Transverse colon (tissue), 4 donors: ENCODE data around the gene ITPKA. TPM values are rescaled to one million over a fixed set of nuclear protein-coding genes. Genes with fewer than 3 reads are reported as not detected.

ENCODE experiments used
- DNase-seq: peaks from one replicate; pipeline ENCODE4 v3.0.0-alpha.2; 2019
- H3K27ac ChIP-seq, 4 donors: fragments of 200-600 bp; sonication (generic); 2 replicates each; pipeline ENCODE4 v1.5.1; 2016 to 2018; ENCODE audit warnings: inconsistent platforms in 4 of 4
- H3K27me3 ChIP-seq: fragments of 200-600 bp; sonication (generic); 2 replicates; pipeline ENCODE4 v1.5.1; 2017; ENCODE audit warnings: inconsistent platforms
- H3K36me3 ChIP-seq, 4 donors: fragments of 200-600 bp; sonication (generic); 2 replicates each; pipeline ENCODE4 v1.5.1; 2017 to 2019; ENCODE audit warnings: inconsistent platforms in 4 of 4
- H3K4me1 ChIP-seq, 4 donors: fragments of 200-600 bp; sonication (generic); 2 replicates each; pipeline ENCODE4 v1.5.1; 2017 to 2020; ENCODE audit warnings: inconsistent platforms in 4 of 4
- H3K4me3 ChIP-seq, 4 donors: fragments of 200-600 bp; sonication (generic); 1 replicate in 1 of 4; 2 replicates in 3 of 4; pipeline versions ENCODE4 v1.5.1 to v1.6.1; 2017 to 2019; ENCODE audit warnings: inconsistent platforms in 4 of 4
- H3K9me3 ChIP-seq, 2 donors: fragments of 200-600 bp; sonication (generic); 2 replicates each; pipeline ENCODE4 v1.5.1; 2017 to 2019; ENCODE audit warnings: inconsistent platforms in 2 of 2
- EP300 ChIP-seq: sonication (generic); formaldehyde crosslinking; IDR thresholded peaks from one replicate; pipeline ENCODE4 v1.6.1; 2017; ENCODE audit warnings: antibody characterized with exemption, low read depth
- POLR2A ChIP-seq: fragments of 450-650 bp; IDR thresholded peaks from one replicate; pipeline ENCODE4 v1.6.1; 2016; ENCODE audit warnings: antibody characterized with exemption, mild to moderate bottlenecking, moderate library complexity
- POLR2AphosphoS5 ChIP-seq, 3 donors: sonication (generic); formaldehyde crosslinking; IDR thresholded peaks; one replicate each; pipeline ENCODE4 v1.6.1; 2016; ENCODE audit warnings: antibody characterized with exemption in 3 of 3
- WGBS, 2 donors: methylation state at CpG; one replicate each; pipeline ENCODE4 v1.1.5; 2018; ENCODE audit warnings: low coverage in 1 of 2; 5-methylcytosine and 5-hydroxymethylcytosine counted together
- in situ Hi-C, 4 donors: fragments of 200-750 bp; cut with MboI; loops; one replicate each; pipeline versions ENCODE4 v1.15.0 to v1.15.1; 2017; ENCODE audit warnings: low sequenced_read_pairs in 3 of 4, low pct_ligation_motif_present in 1 of 4, low pct_unique_long_range_greater_than_20kb in 1 of 4
- intact Hi-C: fragments of 100-400 bp; cut with DNase I; formaldehyde crosslinking; loops from one replicate; pipeline ENCODE4 v1.15.1; 2023; ENCODE audit warnings: low total_unique reads
- total RNA-seq, 4 donors: library from RNA; depleted of rRNA; stranded (reverse); fragments of >200 nt; gene quantifications; one replicate each; pipeline ENCODE4 v1.1.0, GENCODE V29; 2016
- TF ChIP-seq, protein P1 (sequence below), 5 experiments: fragments of 200-600 bp in 3 of 5; fragments of 450-650 bp in 2 of 5; sonication (generic) in 3 of 5; IDR thresholded peaks; 1 replicate in 2 of 5; 2 replicates in 3 of 5; pipeline ENCODE4 v1.5.1; 2016 to 2017; ENCODE audit warnings: antibody characterized with exemption in 5 of 5, inconsistent platforms in 3 of 5, mild to moderate bottlenecking in 2 of 5, moderate library complexity in 1 of 5

The ITPKA gene
- total RNA-seq, 4 donors from 2014 or later, result 57.6 to 161 (median 116) TPM

DNA sequence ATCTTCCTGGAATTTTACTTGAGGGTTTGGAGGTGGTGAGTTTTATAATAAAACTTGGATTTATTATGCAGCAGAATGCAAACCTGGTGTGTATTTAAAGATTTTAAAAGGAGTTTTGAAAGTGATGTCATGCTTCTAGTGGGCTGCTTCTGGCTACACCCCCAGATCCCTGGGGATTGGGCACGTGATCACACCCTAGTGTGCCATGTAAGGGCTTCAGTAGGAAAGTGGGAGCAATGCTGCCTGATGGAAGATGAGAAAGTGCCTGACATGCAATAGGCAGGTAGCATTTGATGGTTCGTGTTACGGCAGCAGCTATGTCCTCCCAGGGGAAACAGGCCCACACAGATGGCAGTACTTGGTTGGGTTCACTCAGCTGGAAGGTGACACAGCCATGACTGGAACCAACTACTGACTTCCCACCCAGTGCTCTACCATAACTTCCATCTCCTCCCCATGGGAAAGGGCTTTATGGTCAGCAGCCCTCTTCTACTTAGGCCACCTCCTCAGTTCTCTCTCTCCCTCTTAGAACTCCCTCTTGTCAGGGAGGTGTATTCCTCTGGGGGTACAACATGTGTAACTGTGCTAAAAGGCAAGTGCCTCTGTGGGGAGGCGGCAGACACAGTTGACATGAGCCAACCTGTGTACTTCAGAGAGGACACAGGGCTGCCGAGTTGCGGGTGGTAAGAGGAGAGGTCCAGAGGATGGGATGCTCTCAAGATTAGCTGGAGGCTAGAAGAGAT is 5.6 kb downstream of the ITPKA start:
- in situ Hi-C loops (no loop called here), intact Hi-C loops (no loop called here)
- no peak overlapping the region for H3K27ac ChIP-seq
- H3K27me3 ChIP-seq, result peaks cover 55% of the 10 kb centered on the region
- TF ChIP-seq, protein P1, sequence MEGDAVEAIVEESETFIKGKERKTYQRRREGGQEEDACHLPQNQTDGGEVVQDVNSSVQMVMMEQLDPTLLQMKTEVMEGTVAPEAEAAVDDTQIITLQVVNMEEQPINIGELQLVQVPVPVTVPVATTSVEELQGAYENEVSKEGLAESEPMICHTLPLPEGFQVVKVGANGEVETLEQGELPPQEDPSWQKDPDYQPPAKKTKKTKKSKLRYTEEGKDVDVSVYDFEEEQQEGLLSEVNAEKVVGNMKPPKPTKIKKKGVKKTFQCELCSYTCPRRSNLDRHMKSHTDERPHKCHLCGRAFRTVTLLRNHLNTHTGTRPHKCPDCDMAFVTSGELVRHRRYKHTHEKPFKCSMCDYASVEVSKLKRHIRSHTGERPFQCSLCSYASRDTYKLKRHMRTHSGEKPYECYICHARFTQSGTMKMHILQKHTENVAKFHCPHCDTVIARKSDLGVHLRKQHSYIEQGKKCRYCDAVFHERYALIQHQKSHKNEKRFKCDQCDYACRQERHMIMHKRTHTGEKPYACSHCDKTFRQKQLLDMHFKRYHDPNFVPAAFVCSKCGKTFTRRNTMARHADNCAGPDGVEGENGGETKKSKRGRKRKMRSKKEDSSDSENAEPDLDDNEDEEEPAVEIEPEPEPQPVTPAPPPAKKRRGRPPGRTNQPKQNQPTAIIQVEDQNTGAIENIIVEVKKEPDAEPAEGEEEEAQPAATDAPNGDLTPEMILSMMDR (IDR thresholded peaks at IDR 0.05), result no peak
- TF ChIP-seq POLR2A (no peak), EP300 (no peak), POLR2AphosphoS5 (IDR thresholded peaks at IDR 0.05) (no peak)
- no peaks in the 10 kb centered on the region for H3K9me3 ChIP-seq
- no peak for DNase-seq
- WGBS, 2 donors, result 81 to 90% methylated on average over 5 to 6 of the region's 6 CpGs
- no peaks in the 10 kb centered on the region for H3K36me3 ChIP-seq
- no peak overlapping the region for H3K4me3 ChIP-seq
- H3K4me1 ChIP-seq, result peaks cover 12 to 41% (median 38%) of the 10 kb centered on the region in 4 donors

DNA sequence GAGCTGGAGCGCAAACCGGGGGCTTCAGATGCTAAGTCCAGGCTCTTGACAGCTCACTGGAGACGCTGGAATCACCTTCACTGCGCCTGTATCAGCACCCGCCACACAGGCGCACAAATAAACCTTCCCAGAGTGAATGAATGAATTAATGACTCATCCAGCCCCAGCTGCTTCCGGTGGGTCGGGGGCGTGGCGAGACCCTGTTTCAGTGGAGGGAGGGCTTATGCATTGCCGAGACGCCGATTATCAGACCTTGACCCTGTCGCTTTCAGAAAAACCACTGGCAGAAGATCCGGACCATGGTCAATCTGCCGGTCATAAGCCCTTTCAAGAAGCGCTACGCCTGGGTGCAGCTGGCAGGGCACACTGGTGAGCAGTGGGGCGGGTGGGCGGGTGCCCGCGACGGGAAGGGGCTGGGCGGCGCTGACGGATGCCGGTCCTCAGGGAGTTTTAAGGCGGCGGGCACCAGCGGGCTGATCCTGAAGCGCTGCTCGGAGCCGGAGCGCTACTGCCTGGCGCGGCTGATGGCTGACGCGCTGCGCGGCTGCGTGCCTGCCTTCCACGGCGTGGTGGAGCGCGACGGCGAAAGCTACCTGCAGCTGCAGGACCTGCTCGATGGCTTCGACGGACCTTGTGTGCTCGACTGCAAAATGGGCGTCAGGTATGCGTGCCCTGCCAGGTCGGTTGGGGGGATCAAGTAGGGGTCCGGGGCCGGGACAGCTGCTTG is 7.7 kb downstream of the ITPKA start:
- H3K27me3 ChIP-seq, result peaks cover 37% of the 10 kb centered on the region
- 52 to 75% methylated on average over 4 to 47 of the region's 56 CpGs for WGBS, 2 donors
- TF ChIP-seq, protein P1 (IDR thresholded peaks at IDR 0.05), result no peak
- no peak for TF ChIP-seq POLR2AphosphoS5 (IDR thresholded peaks at IDR 0.05)
- TF ChIP-seq POLR2A, result no peak
- TF ChIP-seq EP300, result no peak
- H3K27ac ChIP-seq, result no peak overlapping the region
- H3K4me3 ChIP-seq, result peak overlapping the region in 2 of 4 donors; percentile 14 to 36
- H3K9me3 ChIP-seq, result no peaks in the 10 kb centered on the region
- no peaks in the 10 kb centered on the region for H3K36me3 ChIP-seq
- DNase-seq, result no peak
- in situ Hi-C loops, result no loop called here
- H3K4me1 ChIP-seq, result peaks cover 9 to 22% (median 21%) of the 10 kb centered on the region in 4 donors
- intact Hi-C loops, result no loop called here

DNA sequence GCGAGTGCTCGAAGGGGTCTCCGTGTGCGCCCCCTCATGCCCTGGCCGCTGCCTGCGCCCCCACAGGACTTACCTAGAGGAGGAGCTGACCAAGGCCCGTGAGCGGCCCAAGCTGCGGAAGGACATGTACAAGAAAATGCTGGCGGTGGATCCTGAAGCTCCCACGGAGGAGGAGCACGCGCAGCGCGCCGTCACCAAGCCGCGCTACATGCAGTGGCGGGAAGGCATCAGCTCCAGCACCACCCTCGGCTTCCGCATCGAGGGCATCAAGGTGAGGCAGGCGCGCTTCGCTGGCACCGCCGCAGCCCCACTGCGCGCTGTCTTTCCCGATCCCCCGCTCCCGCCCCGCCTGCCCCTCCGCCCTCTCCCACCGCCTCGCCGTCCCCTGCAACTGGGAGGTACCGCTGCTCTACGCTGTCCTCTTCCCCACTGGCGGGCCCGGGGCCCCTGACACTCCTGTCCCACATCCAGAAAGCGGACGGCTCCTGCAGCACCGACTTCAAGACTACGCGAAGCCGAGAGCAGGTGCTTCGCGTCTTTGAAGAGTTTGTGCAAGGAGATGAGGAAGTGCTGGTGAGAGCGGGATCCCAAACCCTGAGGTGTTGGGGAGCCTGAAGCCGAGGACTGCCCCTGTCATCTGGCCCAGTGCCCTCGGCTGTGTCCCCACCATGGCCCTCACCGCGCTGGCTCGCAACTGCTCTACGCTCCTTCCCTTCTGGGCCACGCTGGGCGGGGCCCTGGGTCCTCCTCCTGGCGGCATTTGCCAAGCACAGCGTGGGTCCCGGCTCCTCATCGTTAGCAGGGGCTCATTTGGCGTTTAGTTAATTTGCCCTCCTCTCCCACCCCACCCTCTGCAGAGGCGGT is 8.5 kb downstream of the ITPKA start:
- Histone ChIP-seq H3K4me3 (peak overlapping the region in 2 of 4 donors; percentile 14 to 36), H3K4me1 (peaks cover 9 to 23% (median 20%) of the 10 kb centered on the region in 4 donors), H3K27me3 (peaks cover 37% of the 10 kb centered on the region), H3K36me3 (no peaks in the 10 kb centered on the region), H3K27ac (no peak overlapping the region), H3K9me3 (no peaks in the 10 kb centered on the region)
- intact Hi-C loops, result no loop called here
- no peak for TF ChIP-seq POLR2A
- no peak for TF ChIP-seq POLR2AphosphoS5 (IDR thresholded peaks at IDR 0.05)
- TF ChIP-seq, protein P1 (IDR thresholded peaks at IDR 0.05), result no peak
- TF ChIP-seq EP300, result no peak
- in situ Hi-C loops, result no loop called here
- 38% methylated on average over 45 of the region's 64 CpGs; no CpG with 5 or more reads in 1 of the 2 donors for WGBS, 2 donors
- no peak for DNase-seq
